ENCODE data around the gene STXBP1.

DNA sequence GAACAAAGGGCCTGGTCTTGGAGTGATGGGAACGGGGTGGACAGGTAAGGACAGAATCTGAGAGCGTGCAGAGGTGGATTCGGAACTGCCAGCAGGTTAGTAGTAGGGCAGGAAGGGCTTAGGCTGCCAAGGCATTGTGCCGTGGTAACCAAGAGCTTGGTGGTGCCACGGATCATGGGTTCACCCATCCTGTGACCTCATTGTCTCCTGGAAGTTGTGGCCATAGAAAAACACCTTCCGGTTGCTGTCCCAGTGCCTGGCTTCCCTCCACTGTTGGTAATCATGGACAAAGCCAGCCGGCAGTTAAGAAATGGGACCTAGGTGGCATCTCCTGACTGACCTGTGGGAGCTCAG, 52.2 kb downstream of the STXBP1 start:
- TF ChIP-seq, protein P1, sequence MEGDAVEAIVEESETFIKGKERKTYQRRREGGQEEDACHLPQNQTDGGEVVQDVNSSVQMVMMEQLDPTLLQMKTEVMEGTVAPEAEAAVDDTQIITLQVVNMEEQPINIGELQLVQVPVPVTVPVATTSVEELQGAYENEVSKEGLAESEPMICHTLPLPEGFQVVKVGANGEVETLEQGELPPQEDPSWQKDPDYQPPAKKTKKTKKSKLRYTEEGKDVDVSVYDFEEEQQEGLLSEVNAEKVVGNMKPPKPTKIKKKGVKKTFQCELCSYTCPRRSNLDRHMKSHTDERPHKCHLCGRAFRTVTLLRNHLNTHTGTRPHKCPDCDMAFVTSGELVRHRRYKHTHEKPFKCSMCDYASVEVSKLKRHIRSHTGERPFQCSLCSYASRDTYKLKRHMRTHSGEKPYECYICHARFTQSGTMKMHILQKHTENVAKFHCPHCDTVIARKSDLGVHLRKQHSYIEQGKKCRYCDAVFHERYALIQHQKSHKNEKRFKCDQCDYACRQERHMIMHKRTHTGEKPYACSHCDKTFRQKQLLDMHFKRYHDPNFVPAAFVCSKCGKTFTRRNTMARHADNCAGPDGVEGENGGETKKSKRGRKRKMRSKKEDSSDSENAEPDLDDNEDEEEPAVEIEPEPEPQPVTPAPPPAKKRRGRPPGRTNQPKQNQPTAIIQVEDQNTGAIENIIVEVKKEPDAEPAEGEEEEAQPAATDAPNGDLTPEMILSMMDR (IDR thresholded peaks at IDR 0.05 in 2 of 3, conservative IDR thresholded peaks at IDR 0.05 in 1 of 3; ENCODE audit: borderline replicate concordance in 1 of 3, insufficient read depth in 1 of 3, low read depth in 2 of 3, low read length in 2 of 3): no peak
- TF ChIP-seq POLR2AphosphoS5 (IDR thresholded peaks at IDR 0.05; ENCODE audit: low read depth, low read length) (no peak), FOSL1 (IDR thresholded peaks at IDR 0.05; ENCODE audit: low read depth) (no peak), REST (IDR thresholded peaks at IDR 0.05; ENCODE audit: low read depth) (no peak), SIN3A (IDR thresholded peaks at IDR 0.05; ENCODE audit: low read depth) (no peak), CEBPB (IDR thresholded peaks at IDR 0.05; ENCODE audit: low read depth) (no peak), EZH2 (IDR thresholded peaks at IDR 0.05) (no peak), EGR1 (IDR thresholded peaks at IDR 0.05; ENCODE audit: low read depth) (no peak), ZFX (IDR thresholded peaks at IDR 0.05) (no peak), POLR2A (IDR thresholded peaks at IDR 0.05; ENCODE audit: borderline replicate concordance, extremely low read depth, insufficient read depth, insufficient read length) (no peak), ELF1 (IDR thresholded peaks at IDR 0.05; ENCODE audit: borderline replicate concordance, low read depth) (no peak), ZNF274 (IDR thresholded peaks at IDR 0.05; ENCODE audit: low read depth, low read length) (no peak), MAX (IDR thresholded peaks at IDR 0.05) (no peak)
